HG03565 (cell line): ENCODE results near the gene CRYBG2.

Experiments used
- ATAC-seq: cut with Tn5 transposase; IDR thresholded peaks from one replicate; pipeline ENCODE4 v1.9.1; 2021; ENCODE audit warnings: mild to moderate bottlenecking, moderate library complexity; ENCODE audit not compliant: unreplicated experiment

The CRYBG2 gene

GRCh38 chr1:26282401-26282918 lies 71.5 kb downstream of the CRYBG2 start:
- ATAC-seq, result no peak

DNA sequence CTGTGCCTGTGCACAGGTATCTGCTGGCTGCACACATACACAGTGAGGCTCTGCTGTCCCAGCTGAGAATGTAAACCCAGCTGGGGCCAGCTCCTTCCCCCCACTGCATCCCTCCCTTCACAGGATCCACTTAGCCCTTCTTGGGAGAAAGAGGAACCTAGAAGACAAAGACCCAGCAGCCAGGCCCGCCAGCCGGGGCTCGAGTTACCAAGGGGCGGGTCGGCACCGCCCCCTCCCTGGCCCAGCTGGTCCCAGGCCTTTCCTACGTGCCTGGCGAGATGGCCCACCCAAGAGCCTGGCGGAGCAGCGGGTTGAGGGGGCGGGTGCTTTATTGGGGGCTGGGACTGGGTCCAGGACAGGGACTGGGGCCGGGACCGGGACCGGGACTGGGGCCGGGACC lies 72.0 kb downstream of the CRYBG2 start:
- ATAC-seq, result no peak

- ATAC-seq, result no peak
Measured at GRCh38 chr1:26281091-26281958, 72.6 kb downstream of the CRYBG2 start.

GRCh38 chr1:26280333-26281042 lies 73.4 kb downstream of the CRYBG2 start:
- ATAC-seq, result no peak

GRCh38 chr1:26279456-26280332 lies 74.2 kb downstream of the CRYBG2 start, which contains the start of gene SH3BGRL3:
Gene SH3BGRL3 (plus strand): TSS chr1:26280086. CDS start chr1:26280156, 70 bp downstream.
- no peak for ATAC-seq

DNA sequence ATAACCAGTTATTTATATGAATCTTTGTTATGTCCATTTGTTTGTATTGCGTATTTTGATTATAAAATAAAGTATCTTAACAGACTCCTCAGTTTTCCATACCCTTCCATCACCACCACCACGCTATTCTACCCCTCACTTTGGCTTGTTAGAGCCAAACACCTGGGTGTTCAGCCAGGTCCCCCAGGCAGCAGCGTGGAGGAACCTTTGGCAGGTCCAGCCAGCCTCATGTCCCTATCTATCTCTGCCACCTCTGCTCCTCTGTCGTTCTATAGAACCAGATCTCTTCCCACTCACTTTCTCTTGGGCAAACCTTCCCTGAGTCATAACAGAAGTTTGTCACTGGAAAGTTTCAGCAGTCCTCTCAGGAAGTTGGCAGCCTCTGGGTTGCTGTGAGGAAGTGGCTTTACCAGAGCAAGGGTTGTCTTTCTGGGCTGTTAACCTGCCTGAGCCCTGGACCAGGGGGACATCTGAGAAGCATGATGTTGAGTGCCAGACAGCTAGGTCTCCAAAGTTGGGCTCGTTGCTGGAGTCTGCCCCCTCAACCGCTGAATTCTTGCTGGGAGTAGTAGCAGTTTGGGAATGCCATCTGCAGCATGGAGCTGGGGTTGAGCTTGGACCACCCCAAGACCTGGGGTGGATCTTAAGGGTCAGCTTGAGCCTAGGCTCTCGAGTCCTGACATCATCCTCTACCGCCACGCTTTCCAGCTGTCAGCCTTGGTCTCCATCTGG lies 75.0 kb downstream of the CRYBG2 start:
- no peak for ATAC-seq

DNA sequence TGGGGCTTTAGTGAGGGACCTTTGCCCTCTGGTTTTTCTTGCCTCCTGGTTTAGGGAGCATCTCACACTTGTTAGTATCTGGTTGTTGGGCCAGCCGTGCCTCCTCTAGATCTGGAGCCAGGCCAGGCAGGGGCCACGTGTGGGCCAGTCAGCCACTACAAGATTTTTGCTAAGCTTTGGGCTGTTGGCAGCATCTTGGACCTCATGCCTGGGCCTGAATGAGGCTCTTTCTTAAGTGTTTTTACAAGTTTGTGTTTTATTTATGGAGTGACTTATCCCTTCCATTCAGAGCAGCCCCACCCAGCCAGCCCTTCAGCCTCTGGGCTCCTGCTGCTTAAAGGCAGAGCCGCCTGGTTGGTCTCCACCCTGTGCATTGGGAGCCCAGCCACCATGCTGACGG lies 75.6 kb downstream of the CRYBG2 start:
- ATAC-seq, result no peak

DNA sequence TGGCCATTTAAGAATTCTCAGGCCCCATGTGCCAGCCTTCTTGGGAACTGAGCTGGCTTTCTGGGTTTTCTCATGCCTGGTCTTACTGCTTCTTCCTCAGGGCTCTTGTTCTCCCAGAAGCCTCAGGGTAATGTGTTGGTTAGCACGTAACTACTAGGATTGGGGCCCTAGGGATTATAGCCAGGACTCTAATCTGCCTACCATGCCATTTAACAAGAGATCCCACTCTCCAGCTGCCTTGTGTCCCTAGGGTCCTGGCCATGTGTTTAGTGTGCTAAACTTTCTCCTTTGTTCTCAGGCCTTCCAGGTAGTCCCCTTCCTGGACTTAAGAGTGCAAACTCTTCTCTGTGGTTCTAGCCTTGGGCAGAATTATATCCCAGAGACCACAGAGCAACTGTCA lies 76.2 kb downstream of the CRYBG2 start:
- no peak for ATAC-seq

- no peak for ATAC-seq
Measured at GRCh38 chr1:26277261-26277661, 76.7 kb downstream of the CRYBG2 start.

DNA sequence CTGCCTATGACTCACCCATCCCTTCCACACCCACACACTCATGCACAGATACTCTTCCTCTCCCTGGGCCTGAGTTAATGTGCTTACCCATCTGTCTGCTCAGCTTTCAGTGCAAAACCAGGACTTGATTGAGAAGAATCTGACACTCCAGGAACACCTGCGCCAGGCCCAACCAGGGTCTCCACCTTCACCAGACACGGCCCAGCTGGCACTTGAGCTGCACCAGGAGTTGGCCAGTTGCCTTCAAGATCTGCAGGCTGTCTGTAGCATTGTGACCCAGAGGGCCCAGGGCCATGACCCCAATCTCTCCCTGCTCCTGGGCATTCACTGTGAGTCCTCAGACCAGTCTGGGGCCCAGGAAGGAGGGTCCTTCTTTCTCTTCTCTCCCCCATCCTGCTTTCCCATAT lies 77.5 kb downstream of the CRYBG2 start:
- ATAC-seq, result no peak

DNA sequence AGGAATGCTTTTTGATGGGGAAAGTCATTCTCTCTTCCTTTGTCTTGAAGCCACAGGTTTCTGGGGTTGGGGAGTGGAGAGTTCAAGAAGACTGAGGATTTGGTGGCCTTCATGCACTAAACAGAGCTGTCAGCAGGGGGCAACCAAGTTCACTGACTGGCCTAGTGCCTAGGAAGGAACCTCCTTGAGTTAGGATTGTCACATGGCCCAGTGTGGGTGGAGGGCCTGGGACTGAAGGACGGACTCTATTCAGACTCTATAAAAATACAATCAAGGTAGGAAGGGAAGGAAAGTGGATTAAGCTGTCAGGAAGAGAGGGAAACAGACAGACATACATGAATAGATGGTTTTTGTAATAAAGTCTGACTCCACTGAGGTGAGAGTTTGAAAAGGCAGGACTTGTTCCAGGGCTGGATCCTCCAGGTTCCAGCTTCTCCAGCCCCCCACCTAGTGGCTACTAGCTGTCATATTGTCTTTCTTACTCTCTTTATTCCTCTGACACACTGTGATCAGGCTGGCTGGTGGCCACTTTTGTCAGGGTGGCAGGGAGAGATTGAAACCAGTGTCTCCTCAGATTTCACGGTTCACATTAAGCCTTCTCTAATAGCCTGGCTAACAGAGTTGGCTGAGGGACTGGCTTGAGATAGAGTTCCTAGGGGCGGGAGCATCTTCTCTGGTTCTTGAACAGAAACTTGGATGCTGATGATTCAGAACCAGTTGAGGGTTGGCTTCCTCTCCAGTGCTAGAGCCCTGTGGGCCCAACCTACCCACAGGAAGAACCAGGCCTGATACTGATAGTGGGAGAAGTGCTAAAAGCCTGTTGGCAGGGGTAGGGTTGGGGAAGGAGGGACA lies 78.1 kb downstream of the CRYBG2 start:
- no peak for ATAC-seq

DNA sequence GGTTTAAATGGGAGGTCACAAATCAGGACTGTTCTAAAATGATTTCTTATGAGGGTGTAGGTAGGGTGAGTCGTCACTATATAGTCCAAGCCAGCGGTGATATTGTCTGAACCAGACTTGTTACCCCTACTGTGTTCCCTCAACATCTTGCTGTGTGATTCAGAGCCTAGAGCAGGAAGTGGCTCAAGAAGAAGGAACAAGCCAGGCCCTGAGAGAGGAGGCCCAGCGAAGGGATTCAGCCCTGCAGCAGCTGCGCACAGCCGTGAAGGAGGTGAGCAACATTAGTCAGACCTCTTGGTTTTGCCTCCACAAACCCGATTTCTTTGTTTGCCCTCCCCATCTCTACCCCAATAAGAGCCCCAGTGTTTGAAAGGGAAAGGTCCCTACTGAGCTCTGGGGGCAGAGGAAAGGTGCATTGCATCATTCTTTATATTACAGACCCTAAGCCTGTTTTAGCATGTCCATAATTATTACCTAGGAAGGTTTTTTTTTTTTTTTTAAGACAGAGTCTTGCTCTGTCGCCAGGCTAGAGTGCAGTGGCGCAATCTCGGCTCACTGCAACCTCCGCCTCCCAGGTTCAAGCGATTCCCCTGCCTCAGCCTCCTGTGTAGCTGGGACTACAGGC lies 79.0 kb downstream of the CRYBG2 start:
- no peak for ATAC-seq
